GM12864 (cell line): ENCODE measurements around the gene EXOC3.

Source experiments
- DNase-seq: peaks from one replicate; pipeline ENCODE4 v3.0.0-alpha.2; 2011; ENCODE audit warnings: low read depth
- H3K4me3 ChIP-seq: 2 replicates; pipeline ENCODE4 v1.5.1; 2011; ENCODE audit warnings: mild to moderate bottlenecking, low read depth, low read length, control low read depth
- TF ChIP-seq, protein P1 (sequence below): IDR thresholded peaks from 2 replicates; pipeline ENCODE4 v1.5.1; 2011; ENCODE audit warnings: low read depth, mild to moderate bottlenecking, moderate library complexity, low read length, control low read depth, inconsistent platforms; ENCODE audit errors: missing control alignments

EXOC3 gene

DNA sequence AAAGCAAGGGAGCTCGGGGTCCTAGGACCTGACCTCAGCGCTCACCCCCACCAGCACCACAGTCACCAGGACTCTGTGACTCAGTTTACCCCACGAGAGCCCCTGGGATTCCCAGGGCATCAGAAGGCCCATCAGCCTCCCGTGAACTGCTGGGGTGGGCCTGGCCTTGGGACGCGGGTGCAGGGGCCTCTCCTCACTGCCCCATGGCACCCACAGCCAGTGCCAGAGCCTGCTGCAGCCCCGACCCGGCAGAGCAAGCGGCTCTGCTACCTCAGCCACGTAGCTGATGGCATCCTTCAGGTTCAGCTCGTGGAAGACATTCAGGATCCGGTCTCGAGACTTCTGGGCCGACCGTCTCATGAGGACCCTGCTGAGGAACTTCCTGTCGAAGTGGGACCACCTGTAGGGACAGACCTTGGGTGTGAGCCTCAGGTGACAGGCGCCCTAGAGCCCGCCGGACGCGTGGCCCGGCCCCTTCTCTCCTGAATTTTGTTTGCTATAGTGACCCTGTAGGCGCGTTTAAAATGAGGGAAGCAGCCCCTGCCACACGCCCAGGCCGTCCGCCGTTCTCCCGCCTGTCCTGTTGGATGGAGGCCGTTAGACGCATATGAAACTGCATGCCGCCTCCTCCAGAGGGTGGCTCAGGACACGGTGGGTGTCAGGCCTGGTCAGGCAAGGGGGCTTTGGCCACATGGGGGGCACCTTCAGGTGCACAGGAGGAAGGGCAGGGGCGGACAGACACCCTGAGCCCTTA is 36.8 kb downstream of the EXOC3 start:
- DNase-seq: no peak
- no peak overlapping the region for H3K4me3 ChIP-seq
- TF ChIP-seq, protein P1, sequence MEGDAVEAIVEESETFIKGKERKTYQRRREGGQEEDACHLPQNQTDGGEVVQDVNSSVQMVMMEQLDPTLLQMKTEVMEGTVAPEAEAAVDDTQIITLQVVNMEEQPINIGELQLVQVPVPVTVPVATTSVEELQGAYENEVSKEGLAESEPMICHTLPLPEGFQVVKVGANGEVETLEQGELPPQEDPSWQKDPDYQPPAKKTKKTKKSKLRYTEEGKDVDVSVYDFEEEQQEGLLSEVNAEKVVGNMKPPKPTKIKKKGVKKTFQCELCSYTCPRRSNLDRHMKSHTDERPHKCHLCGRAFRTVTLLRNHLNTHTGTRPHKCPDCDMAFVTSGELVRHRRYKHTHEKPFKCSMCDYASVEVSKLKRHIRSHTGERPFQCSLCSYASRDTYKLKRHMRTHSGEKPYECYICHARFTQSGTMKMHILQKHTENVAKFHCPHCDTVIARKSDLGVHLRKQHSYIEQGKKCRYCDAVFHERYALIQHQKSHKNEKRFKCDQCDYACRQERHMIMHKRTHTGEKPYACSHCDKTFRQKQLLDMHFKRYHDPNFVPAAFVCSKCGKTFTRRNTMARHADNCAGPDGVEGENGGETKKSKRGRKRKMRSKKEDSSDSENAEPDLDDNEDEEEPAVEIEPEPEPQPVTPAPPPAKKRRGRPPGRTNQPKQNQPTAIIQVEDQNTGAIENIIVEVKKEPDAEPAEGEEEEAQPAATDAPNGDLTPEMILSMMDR: no peak

DNA sequence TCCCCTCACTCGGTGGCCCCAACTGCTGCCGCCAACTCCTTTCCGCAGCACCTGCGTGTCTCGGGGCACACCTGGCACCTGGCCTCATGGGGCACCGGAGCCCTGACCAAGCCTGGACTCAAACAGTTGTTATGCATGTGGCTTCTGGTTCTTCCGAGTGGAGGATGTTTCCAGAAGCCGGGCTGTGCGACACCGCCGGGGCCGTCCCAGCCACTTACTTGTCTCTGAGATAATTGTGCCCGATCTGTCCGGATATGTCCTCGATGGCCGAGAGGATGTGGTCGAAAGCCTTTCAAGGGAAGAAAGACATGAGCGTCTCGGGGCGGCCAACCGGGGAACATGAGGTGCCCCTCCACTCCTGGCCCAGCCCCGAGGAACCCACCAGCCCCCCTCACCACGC is 38.4 kb downstream of the EXOC3 start:
- TF ChIP-seq, protein P1: no peak
- no peak overlapping the region for H3K4me3 ChIP-seq
- no peak for DNase-seq

DNA sequence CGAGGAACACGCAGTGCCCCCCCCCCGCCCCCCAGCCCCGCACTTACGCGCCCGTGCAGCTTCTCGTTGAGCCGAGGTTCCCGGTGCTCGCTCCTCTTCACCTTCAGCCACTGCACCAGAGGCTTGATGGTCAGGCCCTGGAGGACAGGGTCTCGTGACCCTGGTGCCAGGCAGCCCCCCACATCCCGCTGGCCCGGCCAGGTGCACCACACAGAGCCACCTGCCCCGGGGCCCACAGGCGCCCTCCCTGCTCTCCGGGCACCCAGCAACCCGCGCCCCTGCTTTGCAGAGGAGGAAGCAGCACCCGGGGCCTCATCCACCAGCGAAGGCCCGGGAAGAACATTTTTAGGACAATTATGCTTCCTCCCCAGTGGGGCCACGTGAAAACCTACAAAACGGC is 39.0 kb downstream of the EXOC3 start:
- no peak for DNase-seq
- TF ChIP-seq, protein P1: no peak

DNA sequence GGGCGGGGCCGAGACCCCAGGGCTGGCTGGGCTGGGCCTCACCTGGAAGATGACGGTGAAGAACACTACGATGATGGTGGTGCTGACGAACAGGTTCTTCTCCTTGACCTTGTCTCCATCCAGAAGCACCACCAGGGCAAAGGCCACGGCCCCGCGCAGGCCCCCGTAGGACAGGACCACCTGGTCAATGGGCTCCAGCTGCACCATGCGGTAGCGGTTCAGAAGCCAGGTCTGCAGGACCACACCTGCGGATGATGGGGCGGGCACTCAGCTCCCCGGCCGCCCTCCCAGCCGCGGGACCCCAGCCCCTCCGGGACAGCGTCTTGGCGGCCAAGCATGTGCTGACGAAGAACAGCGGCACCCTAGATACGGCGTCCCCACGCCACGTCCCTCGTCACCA is 39.5 kb downstream of the EXOC3 start:
- DNase-seq: no peak
- H3K4me3 ChIP-seq: no peak overlapping the region
- TF ChIP-seq, protein P1: no peak

More for the DNA sequence above, 39.0 kb downstream of the EXOC3 start:
- H3K4me3 ChIP-seq: no peak overlapping the region

DNA sequence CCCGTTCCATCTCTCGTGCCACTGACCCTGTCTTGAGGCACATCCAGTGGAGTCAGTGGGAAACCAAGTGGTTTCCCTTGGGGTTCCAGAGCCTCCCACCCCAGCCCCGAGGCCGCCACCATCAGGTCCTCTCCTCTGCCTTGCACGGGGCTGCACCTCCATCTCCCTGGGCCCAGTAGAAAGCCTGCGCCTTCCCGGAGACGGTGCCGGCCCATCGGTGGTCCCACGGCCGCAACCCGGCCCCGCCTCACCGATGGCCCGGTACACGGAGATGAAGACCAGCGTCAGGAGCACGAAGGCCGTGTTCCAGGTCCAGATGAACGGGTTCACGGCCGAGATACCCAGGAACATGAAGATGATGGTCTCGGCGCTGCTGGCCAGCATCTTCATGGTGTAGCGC is 40.0 kb downstream of the EXOC3 start:
- TF ChIP-seq, protein P1: no peak
- no peak for DNase-seq
- no peak overlapping the region for H3K4me3 ChIP-seq

DNA sequence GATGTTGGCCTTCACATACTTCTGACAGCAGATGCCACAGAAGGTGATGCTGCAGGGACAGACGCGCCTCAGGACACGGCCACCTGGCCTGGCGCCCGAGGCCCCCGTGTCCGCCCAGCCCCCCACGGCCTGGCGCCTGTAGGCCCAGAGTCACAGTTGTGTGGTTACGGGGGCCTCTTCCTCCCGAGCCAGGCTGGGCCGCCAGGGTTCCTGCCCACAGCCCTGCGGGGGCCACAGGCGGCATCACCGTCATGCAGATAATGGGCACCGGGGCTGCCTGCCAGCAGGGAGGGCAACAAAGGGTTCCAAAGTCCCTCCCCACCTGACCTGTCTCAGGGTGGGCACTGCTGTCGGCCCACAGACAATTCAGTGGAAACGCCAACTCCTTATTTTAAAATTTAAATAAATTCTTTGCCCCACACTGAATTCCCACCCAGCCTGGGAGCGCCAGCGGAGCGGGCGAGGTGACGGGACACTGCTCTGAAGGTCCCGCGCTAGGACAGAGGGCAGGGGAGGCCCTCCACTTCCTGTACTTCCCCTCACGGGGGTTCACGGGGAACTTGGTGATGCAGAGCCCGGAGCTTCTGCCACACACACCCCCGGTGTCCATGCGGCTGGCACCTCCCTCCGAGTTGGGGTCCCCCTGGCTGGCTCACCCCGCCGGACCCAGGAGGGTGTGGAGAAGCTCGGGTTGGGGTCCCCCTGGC is 40.6 kb downstream of the EXOC3 start:
- no peak overlapping the region for H3K4me3 ChIP-seq
- DNase-seq: no peak
- TF ChIP-seq, protein P1: no peak
